D721Med (cell line): ENCODE measurements around the gene NKX3-2.

Experiments used
- DNase-seq: peaks from one replicate; pipeline ENCODE4 v3.0.0; 2011; ENCODE audit warnings: low spot score; ENCODE audit not compliant: insufficient read length
- FAIRE-seq: peaks from 2 replicates; lab custom pipeline; 2011; peaks lifted over from hg19 to GRCh38; lab: Jason Lieb, UNC
- TF ChIP-seq, protein P1 (sequence below): IDR thresholded peaks from 2 replicates; pipeline ENCODE4 v1.5.1; 2012; ENCODE audit warnings: mild to moderate bottlenecking, control low read depth; ENCODE audit not compliant: insufficient read depth; ENCODE audit errors: missing control alignments

Gene NKX3-2

DNA sequence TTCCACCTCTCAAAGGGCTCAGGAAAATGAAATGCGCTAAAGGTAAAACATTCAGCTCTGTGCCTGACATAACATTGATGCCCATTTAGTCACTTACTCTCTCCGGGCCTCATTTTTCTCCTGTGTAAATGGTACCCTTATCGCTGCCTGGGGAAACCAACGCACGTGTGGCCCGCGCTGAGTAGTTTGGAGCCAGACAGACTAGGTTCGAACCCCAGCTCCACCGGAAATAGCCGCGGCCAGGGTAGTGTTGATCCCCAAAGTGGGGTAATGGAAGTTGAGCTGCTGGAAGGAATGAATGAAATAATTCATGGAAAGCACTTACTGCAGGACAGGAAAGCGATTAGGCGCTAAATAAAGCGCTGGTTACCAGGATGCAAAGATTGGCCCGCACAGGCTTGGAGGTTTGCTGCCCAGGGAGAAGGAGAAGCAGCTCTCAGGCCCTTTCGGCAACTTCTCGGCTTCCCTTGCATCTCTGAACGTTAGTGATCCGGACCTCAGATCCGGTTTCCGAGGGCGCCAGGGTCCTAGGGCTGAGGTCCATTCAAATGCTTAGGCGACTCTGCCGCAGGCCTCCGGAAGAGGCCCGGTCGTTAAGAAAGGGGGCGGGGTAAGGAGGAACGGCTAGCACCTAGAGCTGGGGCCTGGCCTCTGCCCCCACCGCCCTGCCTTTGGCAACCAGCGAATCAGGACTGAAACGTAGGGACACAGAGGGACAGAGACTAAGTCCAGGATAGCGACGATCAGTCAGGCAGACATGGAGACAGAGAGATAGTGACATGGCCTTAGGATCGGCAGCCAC lies 13.3 kb downstream of the NKX3-2 start:
- DNase-seq = no peak
- no peak for FAIRE-seq
- TF ChIP-seq, protein P1, sequence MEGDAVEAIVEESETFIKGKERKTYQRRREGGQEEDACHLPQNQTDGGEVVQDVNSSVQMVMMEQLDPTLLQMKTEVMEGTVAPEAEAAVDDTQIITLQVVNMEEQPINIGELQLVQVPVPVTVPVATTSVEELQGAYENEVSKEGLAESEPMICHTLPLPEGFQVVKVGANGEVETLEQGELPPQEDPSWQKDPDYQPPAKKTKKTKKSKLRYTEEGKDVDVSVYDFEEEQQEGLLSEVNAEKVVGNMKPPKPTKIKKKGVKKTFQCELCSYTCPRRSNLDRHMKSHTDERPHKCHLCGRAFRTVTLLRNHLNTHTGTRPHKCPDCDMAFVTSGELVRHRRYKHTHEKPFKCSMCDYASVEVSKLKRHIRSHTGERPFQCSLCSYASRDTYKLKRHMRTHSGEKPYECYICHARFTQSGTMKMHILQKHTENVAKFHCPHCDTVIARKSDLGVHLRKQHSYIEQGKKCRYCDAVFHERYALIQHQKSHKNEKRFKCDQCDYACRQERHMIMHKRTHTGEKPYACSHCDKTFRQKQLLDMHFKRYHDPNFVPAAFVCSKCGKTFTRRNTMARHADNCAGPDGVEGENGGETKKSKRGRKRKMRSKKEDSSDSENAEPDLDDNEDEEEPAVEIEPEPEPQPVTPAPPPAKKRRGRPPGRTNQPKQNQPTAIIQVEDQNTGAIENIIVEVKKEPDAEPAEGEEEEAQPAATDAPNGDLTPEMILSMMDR = no peak

DNA sequence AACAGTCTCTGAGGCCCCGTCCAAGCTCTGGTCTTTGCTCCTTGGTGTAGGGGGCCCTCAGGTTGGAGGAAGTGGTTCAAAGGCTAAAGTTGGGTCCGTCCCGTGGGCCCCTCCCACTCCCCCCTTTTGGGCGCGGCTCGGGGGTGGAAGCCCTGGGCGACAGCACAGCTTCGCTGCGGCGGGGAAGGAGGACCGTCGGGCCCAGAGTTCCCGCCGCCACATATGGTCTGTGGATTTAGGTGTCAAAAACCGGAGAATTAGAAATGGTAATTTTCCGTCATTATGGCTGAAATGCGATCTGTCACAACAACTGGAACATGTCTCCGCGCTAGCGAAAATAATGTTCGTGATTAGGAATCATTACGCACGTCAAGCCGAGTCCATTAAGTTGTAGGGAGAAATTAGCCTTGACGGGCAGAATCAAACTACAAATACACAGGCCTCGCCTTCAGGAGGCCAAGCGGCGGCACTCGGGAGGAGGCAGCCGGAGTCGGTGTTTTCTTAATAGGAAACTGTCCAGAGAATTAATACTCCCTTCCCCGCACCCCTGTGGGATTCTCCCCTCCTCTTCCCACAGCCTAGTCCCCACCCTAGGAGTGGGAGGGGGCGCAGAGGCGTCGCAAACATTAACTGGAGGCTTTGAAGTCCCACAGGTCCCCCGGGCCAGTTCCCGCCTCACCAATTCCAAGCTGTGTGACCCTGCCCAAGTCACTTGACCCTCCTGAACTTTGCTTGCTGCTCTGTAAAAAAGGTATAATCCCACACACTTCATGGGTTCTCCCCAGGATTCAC lies 15.0 kb downstream of the NKX3-2 start:
- TF ChIP-seq, protein P1 = no peak
- FAIRE-seq = no peak

GRCh38 chr4:13528821-13529127 lies 15.5 kb downstream of the NKX3-2 start:
- FAIRE-seq (no peak), DNase-seq (no peak)
- TF ChIP-seq, protein P1 = no peak

More for the DNA sequence above, 15.0 kb downstream of the NKX3-2 start:
- no peak for DNase-seq

GRCh38 chr4:13527981-13528820 lies 16.1 kb downstream of the NKX3-2 start:
- FAIRE-seq = no peak
- TF ChIP-seq, protein P1 = no peak

GRCh38 chr4:13527192-13527980 lies 16.9 kb downstream of the NKX3-2 start:
- FAIRE-seq (no peak), DNase-seq (no peak)
- TF ChIP-seq, protein P1 = no peak

More at GRCh38 chr4:13527981-13528820, 16.1 kb downstream of the NKX3-2 start:
- DNase-seq = no peak

GRCh38 chr4:13526658-13527057 lies 17.6 kb downstream of the NKX3-2 start:
- DNase-seq = no peak
- TF ChIP-seq, protein P1 = no peak
- FAIRE-seq = no peak
